Measurements from ENCODE around the gene PSMB5. TPM values are rescaled to one million over a fixed set of nuclear protein-coding genes. Genes with fewer than 3 reads are reported as not detected.

The PSMB5 gene
- total and polyA plus RNA-seq, 2 of the 13 experiments (the other 11 are each of a cell fraction or from before 2014, with no cell fraction given): 705 to 871 TPM

DNA sequence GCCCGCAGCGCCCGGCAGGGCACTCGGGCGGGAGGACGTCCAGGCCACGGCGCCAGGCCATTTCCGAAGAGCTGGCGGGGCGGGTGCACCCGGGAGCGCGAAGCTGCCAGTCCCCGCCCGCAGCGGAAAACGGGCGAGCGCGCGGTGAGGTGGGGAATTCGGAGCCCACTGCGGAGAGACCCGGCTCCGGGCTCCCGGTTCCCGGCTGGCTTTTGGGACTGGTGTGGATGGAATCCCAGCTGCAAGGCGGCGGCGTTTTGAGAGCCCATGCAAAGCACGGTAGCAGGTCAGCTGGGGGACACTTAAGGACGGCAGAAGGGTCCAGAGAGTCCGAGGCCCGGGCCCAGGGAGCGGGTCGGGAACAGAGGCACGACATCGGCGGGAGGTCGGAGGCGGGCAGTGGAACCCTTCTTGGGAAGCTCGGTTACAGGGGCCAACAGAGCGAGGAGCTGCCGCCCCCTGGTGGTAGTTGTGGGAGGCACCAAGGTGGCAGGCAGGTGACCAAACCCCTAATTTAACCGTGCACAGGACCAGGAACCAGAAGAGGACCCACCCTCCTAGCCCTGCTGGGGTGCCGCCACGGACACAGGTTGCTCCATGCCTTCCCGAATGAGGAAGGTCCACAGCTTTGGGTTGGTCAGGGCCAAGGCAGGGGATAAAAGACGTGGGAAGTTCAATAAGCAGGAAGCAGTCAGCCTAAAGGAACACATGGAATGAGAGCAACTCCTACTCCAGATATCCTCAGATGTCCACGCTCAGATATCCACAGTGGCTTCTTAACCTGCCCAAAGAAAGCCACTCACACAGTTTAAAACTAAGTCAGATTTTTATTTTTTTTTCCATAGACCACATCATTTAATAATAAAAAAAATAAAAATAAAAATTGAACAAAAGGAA, 23.3 kb upstream of the PSMB5 start (continued):
- TF ChIP-seq ZSCAN30 (CRISPR knock-in tag; IDR thresholded peaks at IDR 0.05): no peak

DNA sequence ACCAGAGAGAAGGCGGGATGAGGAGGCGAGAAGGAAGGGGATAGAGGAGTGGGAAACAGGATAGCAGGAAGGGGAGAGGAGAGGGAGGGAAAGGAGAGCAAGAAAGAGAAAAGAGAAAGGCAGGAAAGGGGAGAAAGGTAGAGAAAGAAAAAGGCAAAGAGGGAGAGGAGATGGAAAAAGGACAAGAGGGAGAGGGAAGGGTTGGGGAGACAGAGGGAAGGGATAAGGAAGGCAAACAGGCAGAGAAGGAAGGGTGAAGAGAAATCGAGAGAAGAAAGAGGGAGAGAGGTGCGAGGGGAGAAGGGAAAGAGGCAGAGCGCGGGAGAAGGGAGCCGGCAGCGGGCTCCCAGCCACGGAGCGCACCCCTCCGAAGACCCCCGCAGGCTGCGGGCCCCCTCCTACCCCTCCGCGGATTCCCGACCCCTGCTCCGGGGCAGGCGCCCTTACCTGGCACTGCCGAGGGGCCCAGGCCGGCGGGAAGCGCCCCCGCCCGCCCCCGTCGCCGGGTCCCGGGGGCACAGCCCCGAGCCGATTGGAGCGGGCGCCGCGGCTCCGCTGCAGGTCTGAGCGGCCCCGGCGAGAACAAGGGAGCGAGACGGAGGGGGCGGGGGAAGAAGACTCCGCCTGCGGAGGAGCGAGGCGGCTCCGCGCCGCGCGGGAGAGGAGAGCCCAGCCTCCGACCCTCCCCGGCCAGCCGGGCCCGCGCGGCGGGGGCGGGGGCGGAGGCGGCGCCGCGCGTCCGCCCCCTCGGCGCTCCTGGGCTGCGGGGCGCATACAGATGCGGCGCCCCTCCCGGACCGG, 22.5 kb upstream of the PSMB5 start, which contains the start of gene CDH24:
Gene CDH24 (minus strand): TSS at position 565 of the 801 bp plus-strand sequence. CDS start 1,787 bp downstream, outside the sequence.
- in situ Hi-C loops (cut with HindIII; ENCODE audit: extremely low pct_ligation_motif_present, low pct_unique_long_range_greater_than_20kb): no loop called here
- peaks cover 24 to 27% of the 10 kb centered on the region in 2 experiments for H3K36me3 ChIP-seq (replicated peaks in 1 of 2; ENCODE audit: control insufficient read depth in 1 of 2, insufficient read depth in 2 of 2, low read length in 2 of 2)
- intact Hi-C loops (cut with micrococcal nuclease; ENCODE audit: unreplicated experiment): no loop called here
- peak within 1 kb of the TSS; percentile 98 for H3K4me2 ChIP-seq (ENCODE audit: low read depth, low read length)
- no peaks in the 10 kb centered on the region for H3K79me2 ChIP-seq (ENCODE audit: insufficient read depth, low read length)
- H3K9ac ChIP-seq (ENCODE audit: insufficient read depth, low read depth, low read length): peak within 1 kb of the TSS; percentile 54; the same call in 1 of the 2 replicates
- ATAC-seq (peak; percentile 23), DNase-seq (ENCODE audit: low spot score) (no peak), FAIRE-seq (no peak)
- H3K27me3 ChIP-seq (ENCODE audit: control insufficient read depth in 1 of 2, insufficient read depth in 2 of 2, low read length in 2 of 2): peaks cover 0 to 6% of the 10 kb centered on the region in 2 experiments; a peak in 1 of 5 replicates
- ChIA-PET CTCF (ENCODE audit: low intra/inter-chr PET ratio, low total read pairs) (interaction anchor here (0.7 to 8.5 kb wide), 12 partner anchors 12 to 500 kb away, joined by 3 to 173 read pairs (median 5); partner anchors contain the start of gene AJUBA), POLR2A (interaction anchor here (0.8 to 7.4 kb wide), 29 partner anchors 10 to 264 kb away, joined by 3 to 72 read pairs (median 12); partner anchors contain the start of genes ACIN1, AJUBA, C14orf119 and HAUS4)
- peaks cover 13% of the 10 kb centered on the region; the same call in 1 of the 2 replicates for H4K20me1 ChIP-seq (ENCODE audit: insufficient read depth, low read length)
- WGBS (ENCODE audit: low lambda C conversion rate): 5% methylated on average over 64 of the region's 73 CpGs
- peak within 1 kb of the TSS; percentile 55 to 88 (median 64) for H3K4me3 ChIP-seq (replicated peaks in 1 of 3; ENCODE audit: insufficient read depth in 1 of 3, low read depth in 2 of 3, low read length in 3 of 3)
- BruUV-seq (replicated peaks): no TSS peak
- H3K9me3 ChIP-seq (ENCODE audit: low read length): no peaks in the 10 kb centered on the region
- H2AFZ ChIP-seq (ENCODE audit: low read length): no peak within 1 kb of the TSS
- no peak within 1 kb of the TSS for H3K27ac ChIP-seq (ENCODE audit: extremely low read length, insufficient read depth, low read length)
- peaks cover 28% of the 10 kb centered on the region for H3K4me1 ChIP-seq (ENCODE audit: insufficient read depth, low read length)
- TF ChIP-seq ZNF558 (CRISPR knock-in tag; IDR thresholded peaks at IDR 0.05; ENCODE audit: borderline replicate concordance) (no peak), SP1 (IDR thresholded peaks at IDR 0.05) (peak; percentile 65; the same call in 1 of the 2 replicates), SP1 (CRISPR knock-in tag; IDR thresholded peaks at IDR 0.05) (0 out of 2 replicates have a peak, but pooled peaks have one; percentile 7), FOXC1 (CRISPR knock-in tag; IDR thresholded peaks at IDR 0.05; ENCODE audit: borderline replicate concordance) (0 out of 2 replicates have a peak, but pooled peaks have one; percentile 46), JUNB (CRISPR knock-in tag; IDR thresholded peaks at IDR 0.05; ENCODE audit: borderline replicate concordance) (peak; percentile 66), SIN3A (IDR thresholded peaks at IDR 0.05; ENCODE audit: borderline replicate concordance, low read depth, low read length) (peak; percentile 15; the same call in 1 of the 2 replicates), KLF11 (CRISPR knock-in tag; IDR thresholded peaks at IDR 0.05) (no peak), SALL2 (CRISPR knock-in tag; IDR thresholded peaks at IDR 0.05) (0 out of 2 replicates have a peak, but pooled peaks have one; percentile 5), JDP2 (CRISPR knock-in tag; IDR thresholded peaks at IDR 0.05; ENCODE audit: borderline replicate concordance) (peak; percentile 71; the same call in 1 of the 2 replicates), U2AF1 (optimal IDR thresholded peaks at IDR 0.05; ENCODE audit: low read depth, low read length) (peak; percentile 4), RAD51 (IDR thresholded peaks at IDR 0.05; ENCODE audit: borderline replicate concordance) (peak; percentile 26; the same call in 1 of the 2 replicates), ZNF556 (CRISPR knock-in tag; IDR thresholded peaks at IDR 0.05; ENCODE audit: borderline replicate concordance) (peak; percentile 73), HOXA5 (CRISPR knock-in tag; IDR thresholded peaks at IDR 0.05) (peak; percentile 62; the same call in 1 of the 2 replicates)
- TF ChIP-seq, protein P1, sequence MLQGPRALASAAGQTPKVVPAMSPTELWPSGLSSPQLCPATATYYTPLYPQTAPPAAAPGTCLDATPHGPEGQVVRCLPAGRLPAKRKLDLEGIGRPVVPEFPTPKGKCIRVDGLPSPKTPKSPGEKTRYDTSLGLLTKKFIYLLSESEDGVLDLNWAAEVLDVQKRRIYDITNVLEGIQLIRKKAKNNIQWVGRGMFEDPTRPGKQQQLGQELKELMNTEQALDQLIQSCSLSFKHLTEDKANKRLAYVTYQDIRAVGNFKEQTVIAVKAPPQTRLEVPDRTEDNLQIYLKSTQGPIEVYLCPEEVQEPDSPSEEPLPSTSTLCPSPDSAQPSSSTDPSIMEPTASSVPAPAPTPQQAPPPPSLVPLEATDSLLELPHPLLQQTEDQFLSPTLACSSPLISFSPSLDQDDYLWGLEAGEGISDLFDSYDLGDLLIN (CRISPR knock-in tag; IDR thresholded peaks at IDR 0.05; ENCODE audit: borderline replicate concordance): 0 out of 2 replicates have a peak, but pooled peaks have one; percentile 43
- TF ChIP-seq, protein P2, sequence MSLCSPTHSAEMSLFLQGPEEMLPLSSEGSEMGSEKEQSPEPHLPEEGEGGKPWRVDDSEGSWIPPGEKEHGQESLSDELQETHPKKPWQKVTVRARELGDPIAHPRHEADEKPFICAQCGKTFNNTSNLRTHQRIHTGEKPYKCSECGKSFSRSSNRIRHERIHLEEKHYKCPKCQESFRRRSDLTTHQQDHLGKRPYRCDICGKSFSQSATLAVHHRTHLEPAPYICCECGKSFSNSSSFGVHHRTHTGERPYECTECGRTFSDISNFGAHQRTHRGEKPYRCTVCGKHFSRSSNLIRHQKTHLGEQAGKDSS (CRISPR knock-in tag; IDR thresholded peaks at IDR 0.05; ENCODE audit: borderline replicate concordance, low read depth): 0 out of 2 replicates have a peak, but pooled peaks have one; percentile 12
- TF ChIP-seq, protein P3, sequence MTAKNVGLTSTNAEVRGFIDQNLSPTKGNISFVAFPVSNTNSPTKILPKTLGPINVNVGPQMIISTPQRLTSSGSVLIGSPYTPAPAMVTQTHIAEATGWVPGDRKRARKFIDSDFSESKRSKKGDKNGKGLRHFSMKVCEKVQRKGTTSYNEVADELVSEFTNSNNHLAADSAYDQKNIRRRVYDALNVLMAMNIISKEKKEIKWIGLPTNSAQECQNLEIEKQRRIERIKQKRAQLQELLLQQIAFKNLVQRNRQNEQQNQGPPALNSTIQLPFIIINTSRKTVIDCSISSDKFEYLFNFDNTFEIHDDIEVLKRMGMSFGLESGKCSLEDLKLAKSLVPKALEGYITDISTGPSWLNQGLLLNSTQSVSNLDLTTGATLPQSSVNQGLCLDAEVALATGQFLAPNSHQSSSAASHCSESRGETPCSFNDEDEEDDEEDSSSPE (CRISPR knock-in tag; IDR thresholded peaks at IDR 0.05): peak; percentile 13; the same call in 1 of the 2 replicates
